Measurements from ENCODE around the gene CTDSPL. TPM values are rescaled to one million over a fixed set of nuclear protein-coding genes. Genes with fewer than 3 reads are reported as not detected.
"Not testable (repeated sequence)": the region's sequence is repeated elsewhere in the genome, so short reads cannot be mapped to it uniquely, and the experiment has no call there.

The CTDSPL gene
- 27.4 and 42.4 TPM in 2 replicates for total RNA-seq (2014; rRNA removed; shearing (Covaris generic))

- no peaks in the 10 kb centered on the region for H3K27me3 ChIP-seq (replicated peaks)
- no peaks in the 10 kb centered on the region for H3K9me3 ChIP-seq (replicated peaks)
- H3K4me1 ChIP-seq (replicated peaks) = peaks cover 36% of the 10 kb centered on the region
- peak within 1 kb of the TSS; percentile 77 for H3K4me3 ChIP-seq
- peaks cover 6% of the 10 kb centered on the region for H3K36me3 ChIP-seq
- peak within 1 kb of the TSS; percentile 12; the same call in 1 of the 2 replicates for H3K27ac ChIP-seq
- no peak for DNase-seq (ENCODE audit: low read depth in 1 of 2, low spot score in 2 of 2)
Measured at GRCh38 chr3:37861620-37862041, at the start of gene CTDSPL. TSS of gene CTDSPL (plus strand) at chr3:37861880. CDS start at chr3:37862200, 320 bp downstream.

GRCh38 chr3:37812499-37812896 is 49.2 kb upstream of the CTDSPL start:
- no peaks in the 10 kb centered on the region for H3K9me3 ChIP-seq (replicated peaks)
- no peak for DNase-seq (ENCODE audit: low read depth in 1 of 2, low spot score in 2 of 2)
- H3K4me3 ChIP-seq = no peak overlapping the region
- H3K4me1 ChIP-seq (replicated peaks) = peaks cover 6% of the 10 kb centered on the region; the same call in 1 of the 2 replicates
- no peaks in the 10 kb centered on the region for H3K36me3 ChIP-seq
- H3K27ac ChIP-seq = no peak overlapping the region
- no peaks in the 10 kb centered on the region for H3K27me3 ChIP-seq (replicated peaks)

- peaks cover 6% of the 10 kb centered on the region; the same call in 1 of the 2 replicates for H3K4me1 ChIP-seq (replicated peaks)
- H3K4me3 ChIP-seq = no peak overlapping the region
- H3K9me3 ChIP-seq (replicated peaks) = no peaks in the 10 kb centered on the region
- no peak overlapping the region for H3K27ac ChIP-seq
- no peaks in the 10 kb centered on the region for H3K36me3 ChIP-seq
- DNase-seq (ENCODE audit: low read depth in 1 of 2, low spot score in 2 of 2) = no peak
- H3K27me3 ChIP-seq (replicated peaks) = no peaks in the 10 kb centered on the region
Measured at GRCh38 chr3:37813403-37813802, 48.3 kb upstream of the CTDSPL start.

- H3K4me1 ChIP-seq (replicated peaks) = peaks cover 6% of the 10 kb centered on the region; the same call in 1 of the 2 replicates
- H3K9me3 ChIP-seq (replicated peaks) = no peaks in the 10 kb centered on the region
- H3K27me3 ChIP-seq (replicated peaks) = no peaks in the 10 kb centered on the region
- no peaks in the 10 kb centered on the region for H3K36me3 ChIP-seq
- no peak overlapping the region for H3K4me3 ChIP-seq
- H3K27ac ChIP-seq = no peak overlapping the region
- DNase-seq (ENCODE audit: low read depth in 1 of 2, low spot score in 2 of 2) = no peak
Measured at GRCh38 chr3:37814547-37814946, 47.1 kb upstream of the CTDSPL start.

- H3K36me3 ChIP-seq; DNase-seq (ENCODE audit: low read depth in 1 of 2, low spot score in 2 of 2); H3K27ac ChIP-seq; H3K4me1 ChIP-seq (replicated peaks); H3K4me3 ChIP-seq; H3K9me3 ChIP-seq (replicated peaks); H3K27me3 ChIP-seq (replicated peaks): not testable (repeated sequence)
Measured at GRCh38 chr3:37815156-37815555, 46.5 kb upstream of the CTDSPL start.

GRCh38 chr3:37816271-37816670 is 45.4 kb upstream of the CTDSPL start:
- H3K4me3 ChIP-seq = no peak overlapping the region
- H3K27ac ChIP-seq = no peak overlapping the region
- peaks cover 6% of the 10 kb centered on the region; the same call in 1 of the 2 replicates for H3K4me1 ChIP-seq (replicated peaks)
- no peaks in the 10 kb centered on the region for H3K36me3 ChIP-seq
- no peaks in the 10 kb centered on the region for H3K27me3 ChIP-seq (replicated peaks)
- no peak for DNase-seq (ENCODE audit: low read depth in 1 of 2, low spot score in 2 of 2)
- H3K9me3 ChIP-seq (replicated peaks) = no peaks in the 10 kb centered on the region

DNA sequence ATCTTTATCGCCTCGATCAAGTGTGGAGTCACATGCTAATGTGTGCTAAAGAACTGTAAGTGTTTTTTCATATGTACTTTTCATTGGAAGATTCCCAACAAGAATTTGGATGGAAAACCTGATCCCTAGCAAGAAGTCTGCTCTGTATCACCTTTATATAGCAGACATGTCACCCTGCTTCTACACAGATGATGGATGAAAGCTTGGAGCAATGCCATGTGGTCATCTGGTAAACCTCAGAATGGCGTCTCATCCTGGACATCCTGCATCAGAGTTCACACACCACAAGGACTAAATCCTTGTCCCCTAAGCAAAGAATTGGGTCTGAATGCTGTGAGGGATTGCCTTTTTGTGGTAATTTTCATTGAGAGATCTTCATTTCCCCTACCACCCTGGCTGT is 42.1 kb upstream of the CTDSPL start:
- Histone ChIP-seq H3K27ac (no peak overlapping the region), H3K27me3 (replicated peaks) (no peaks in the 10 kb centered on the region), H3K4me1 (replicated peaks) (no peaks in the 10 kb centered on the region), H3K36me3 (no peaks in the 10 kb centered on the region), H3K4me3 (no peak overlapping the region), H3K9me3 (replicated peaks) (no peaks in the 10 kb centered on the region)
- no peak for DNase-seq (ENCODE audit: low read depth in 1 of 2, low spot score in 2 of 2)

- Histone ChIP-seq H3K27ac (no peak overlapping the region), H3K36me3 (no peaks in the 10 kb centered on the region), H3K27me3 (replicated peaks) (no peaks in the 10 kb centered on the region), H3K9me3 (replicated peaks) (no peaks in the 10 kb centered on the region), H3K4me1 (replicated peaks) (no peaks in the 10 kb centered on the region), H3K4me3 (no peak overlapping the region)
- DNase-seq (ENCODE audit: low read depth in 1 of 2, low spot score in 2 of 2) = no peak
Measured at GRCh38 chr3:37820286-37820685, 41.4 kb upstream of the CTDSPL start.

DNA sequence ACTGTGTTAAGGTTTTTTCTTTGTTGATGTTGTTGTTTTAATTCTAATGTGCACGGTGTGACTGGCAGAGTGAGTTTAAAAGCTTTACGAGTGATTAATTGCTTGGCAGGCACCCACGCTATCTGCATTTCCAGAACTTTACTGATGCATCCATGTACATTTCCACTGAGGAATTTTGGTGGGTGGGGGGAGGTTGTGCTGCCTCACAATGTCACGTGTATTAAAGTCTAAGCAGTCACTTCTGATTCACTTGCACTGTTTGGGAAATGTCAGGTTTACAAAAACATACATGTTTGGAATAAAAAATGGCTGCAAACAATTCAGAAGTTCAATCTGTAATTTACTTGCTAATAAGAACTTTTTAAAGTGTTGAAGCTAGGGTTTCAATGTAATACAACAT is 38.5 kb upstream of the CTDSPL start:
- H3K9me3 ChIP-seq (replicated peaks) = no peaks in the 10 kb centered on the region
- H3K27ac ChIP-seq = no peak overlapping the region
- no peaks in the 10 kb centered on the region for H3K36me3 ChIP-seq
- no peak for DNase-seq (ENCODE audit: low read depth in 1 of 2, low spot score in 2 of 2)
- no peaks in the 10 kb centered on the region for H3K4me1 ChIP-seq (replicated peaks)
- no peak overlapping the region for H3K4me3 ChIP-seq
- no peaks in the 10 kb centered on the region for H3K27me3 ChIP-seq (replicated peaks)

GRCh38 chr3:37824090-37824953 is 37.4 kb upstream of the CTDSPL start:
- Histone ChIP-seq H3K4me1 (replicated peaks) (no peaks in the 10 kb centered on the region), H3K27ac (no peak overlapping the region), H3K36me3 (no peaks in the 10 kb centered on the region), H3K27me3 (replicated peaks) (no peaks in the 10 kb centered on the region), H3K9me3 (replicated peaks) (no peaks in the 10 kb centered on the region), H3K4me3 (no peak overlapping the region)
- DNase-seq (ENCODE audit: low read depth in 1 of 2, low spot score in 2 of 2) = no peak

GRCh38 chr3:37824954-37825328 is 36.7 kb upstream of the CTDSPL start:
- DNase-seq (ENCODE audit: low read depth in 1 of 2, low spot score in 2 of 2) = no peak
- Histone ChIP-seq H3K9me3 (replicated peaks) (no peaks in the 10 kb centered on the region), H3K36me3 (no peaks in the 10 kb centered on the region), H3K27ac (no peak overlapping the region), H3K4me1 (replicated peaks) (no peaks in the 10 kb centered on the region), H3K4me3 (no peak overlapping the region), H3K27me3 (replicated peaks) (no peaks in the 10 kb centered on the region)

DNA sequence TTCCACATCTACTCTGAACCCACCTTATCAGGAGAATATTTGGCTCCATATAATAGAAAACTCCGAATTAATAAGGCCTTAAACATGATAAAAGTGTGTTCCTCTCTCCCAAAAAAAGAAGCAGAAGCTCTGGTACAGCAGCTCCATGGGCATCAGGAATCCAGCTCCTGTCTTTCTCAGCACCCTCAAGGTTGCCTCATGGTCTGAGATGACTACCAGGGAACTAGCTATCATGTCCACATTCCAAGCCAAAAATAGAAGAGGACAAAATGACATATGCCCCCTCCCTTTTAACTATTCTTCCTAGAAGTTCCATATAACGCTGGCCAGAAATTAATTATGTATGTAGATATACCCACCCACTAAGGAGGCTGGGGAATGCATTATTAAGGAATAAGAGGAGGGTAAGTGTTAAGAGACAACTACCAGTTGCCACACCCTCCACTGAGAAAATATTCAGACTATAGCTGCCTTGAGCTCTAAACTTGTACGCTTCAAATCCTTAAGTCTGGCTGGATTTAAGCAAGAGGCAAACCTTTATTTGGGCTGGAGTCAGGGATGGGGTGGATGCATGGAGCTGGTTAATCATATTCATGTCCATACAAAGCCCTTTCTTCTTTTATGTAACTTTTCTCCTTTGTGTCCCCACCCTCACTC is 35.8 kb upstream of the CTDSPL start:
- Histone ChIP-seq H3K27me3 (replicated peaks) (no peaks in the 10 kb centered on the region), H3K4me1 (replicated peaks) (no peaks in the 10 kb centered on the region), H3K27ac (no peak overlapping the region), H3K36me3 (no peaks in the 10 kb centered on the region), H3K4me3 (no peak overlapping the region), H3K9me3 (replicated peaks) (no peaks in the 10 kb centered on the region)
- DNase-seq (ENCODE audit: low read depth in 1 of 2, low spot score in 2 of 2) = no peak

DNA sequence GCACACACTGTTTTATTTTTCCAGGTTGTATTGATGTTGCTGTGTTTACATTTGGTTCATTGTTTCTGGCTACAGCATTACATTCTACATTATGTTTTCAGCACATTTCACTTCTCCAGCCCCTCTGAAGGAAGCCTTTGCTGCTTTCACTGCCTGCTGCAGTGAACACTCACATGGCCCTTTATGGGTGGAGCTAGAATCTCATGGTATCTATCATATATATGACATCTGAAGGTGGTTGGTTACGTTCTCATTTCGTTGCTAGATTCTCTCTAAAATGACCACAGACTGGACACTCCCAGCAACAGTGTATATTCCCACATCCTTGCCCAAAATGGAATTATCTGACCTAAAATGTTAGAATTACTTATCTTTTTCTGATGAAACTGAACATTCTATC is 35.2 kb upstream of the CTDSPL start:
- no peak for DNase-seq (ENCODE audit: low read depth in 1 of 2, low spot score in 2 of 2)

GRCh38 chr3:37826933-37827332 is 34.7 kb upstream of the CTDSPL start:
- no peak for DNase-seq (ENCODE audit: low read depth in 1 of 2, low spot score in 2 of 2)
- H3K27ac ChIP-seq = no peak overlapping the region
- no peak overlapping the region for H3K4me3 ChIP-seq
- no peaks in the 10 kb centered on the region for H3K4me1 ChIP-seq (replicated peaks)
- H3K9me3 ChIP-seq (replicated peaks) = no peaks in the 10 kb centered on the region
- H3K27me3 ChIP-seq (replicated peaks) = no peaks in the 10 kb centered on the region
- no peaks in the 10 kb centered on the region for H3K36me3 ChIP-seq

More for the DNA sequence above, 35.2 kb upstream of the CTDSPL start:
- H3K27me3 ChIP-seq (replicated peaks) = no peaks in the 10 kb centered on the region
- H3K4me1 ChIP-seq (replicated peaks) = no peaks in the 10 kb centered on the region
- H3K27ac ChIP-seq = no peak overlapping the region
- no peak overlapping the region for H3K4me3 ChIP-seq
- H3K9me3 ChIP-seq (replicated peaks) = no peaks in the 10 kb centered on the region
- no peaks in the 10 kb centered on the region for H3K36me3 ChIP-seq

All from SJSA1 (cell line).